MM.1S (cell line): ENCODE results near the gene TPD52L2.
"Not testable (repeated sequence)": the region's sequence is repeated elsewhere in the genome, so short reads cannot be mapped to it uniquely, and the experiment has no call there.

ENCODE experiments used
- DNase-seq: peaks from one replicate; pipeline ENCODE4 v3.0.0-alpha.2; 2015
- H2AFZ ChIP-seq: fragments of 300-600 bp; sonication (generic); 2 replicates; pipeline ENCODE4 v1.6.0; 2016; ENCODE audit warnings: antibody characterized with exemption, low read length
- H3F3A ChIP-seq: fragments of 300-600 bp; sonication (generic); 2 replicates; pipeline ENCODE4 v1.6.1; 2016; ENCODE audit warnings: mild to moderate bottlenecking, antibody characterized with exemption, low read length, moderate library complexity, mixed read lengths; ENCODE audit not compliant: insufficient read depth
- H3K27ac ChIP-seq: fragments of 300-600 bp; sonication (generic); 2 replicates; pipeline ENCODE4 v1.5.1; 2016; ENCODE audit warnings: mild to moderate bottlenecking, low read length
- H3K27me3 ChIP-seq: fragments of 300-600 bp; sonication (generic); replicated peaks from 2 replicates; pipeline ENCODE4 v1.6.0; 2016; ENCODE audit warnings: low read length; ENCODE audit not compliant: insufficient read depth
- H3K36me3 ChIP-seq: fragments of 300-600 bp; sonication (generic); replicated peaks from 2 replicates; pipeline ENCODE4 v1.6.1; 2016; ENCODE audit warnings: mild to moderate bottlenecking, low read length, mixed read lengths; ENCODE audit not compliant: insufficient read depth
- H3K4me1 ChIP-seq: fragments of 300-600 bp; sonication (generic); 2 replicates; pipeline ENCODE4 v1.6.1; 2016; ENCODE audit warnings: low read length, mixed read lengths
- H3K4me2 ChIP-seq: fragments of 300-600 bp; sonication (generic); 2 replicates; pipeline ENCODE4 v1.6.0; 2016; ENCODE audit warnings: low read depth, low read length
- H3K4me3 ChIP-seq: fragments of 300-600 bp; sonication (generic); 2 replicates; pipeline ENCODE4 v1.5.1; 2016; ENCODE audit warnings: low read length, mixed read lengths
- H3K79me2 ChIP-seq: fragments of 300-600 bp; sonication (generic); 2 replicates; pipeline ENCODE4 v1.6.1; 2016; ENCODE audit warnings: mixed run types, low read length, mixed read lengths
- H3K9ac ChIP-seq: fragments of 300-600 bp; sonication (generic); 2 replicates; pipeline ENCODE4 v1.6.1; 2016; ENCODE audit warnings: low read length, mixed read lengths
- H3K9me2 ChIP-seq: fragments of 300-600 bp; sonication (generic); replicated peaks from 2 replicates; pipeline ENCODE4 v1.6.1; 2016; ENCODE audit warnings: mild to moderate bottlenecking, low read length, mixed read lengths; ENCODE audit not compliant: insufficient read depth
- H3K9me3 ChIP-seq: fragments of 300-600 bp; sonication (generic); replicated peaks from 2 replicates; pipeline ENCODE4 v1.6.1; 2016; ENCODE audit warnings: mild to moderate bottlenecking, low read length, mixed read lengths; ENCODE audit not compliant: insufficient read depth
- H4K20me1 ChIP-seq: fragments of 300-600 bp; sonication (generic); 2 replicates; pipeline ENCODE4 v1.6.1; 2016; ENCODE audit warnings: mild to moderate bottlenecking, low read length, moderate library complexity, mixed read lengths; ENCODE audit not compliant: insufficient read depth
- CTCF ChIP-seq: fragments of 300-600 bp; sonication (generic); IDR thresholded peaks from 2 replicates; pipeline ENCODE4 v1.5.1; 2016; ENCODE audit warnings: antibody characterized with exemption, low read length, mixed read lengths
- EZH2 ChIP-seq: fragments of 300-600 bp; sonication (generic); optimal IDR thresholded peaks from 2 replicates; pipeline ENCODE3; 2017; ENCODE audit warnings: low read depth, mild to moderate bottlenecking, antibody characterized with exemption, low read length, mixed read lengths
- EZH2phosphoT487 ChIP-seq: fragments of 300-600 bp; sonication (generic); IDR thresholded peaks from 2 replicates; pipeline ENCODE4 v1.6.1; 2018; ENCODE audit warnings: antibody characterized with exemption, low read length

The TPD52L2 gene

DNA sequence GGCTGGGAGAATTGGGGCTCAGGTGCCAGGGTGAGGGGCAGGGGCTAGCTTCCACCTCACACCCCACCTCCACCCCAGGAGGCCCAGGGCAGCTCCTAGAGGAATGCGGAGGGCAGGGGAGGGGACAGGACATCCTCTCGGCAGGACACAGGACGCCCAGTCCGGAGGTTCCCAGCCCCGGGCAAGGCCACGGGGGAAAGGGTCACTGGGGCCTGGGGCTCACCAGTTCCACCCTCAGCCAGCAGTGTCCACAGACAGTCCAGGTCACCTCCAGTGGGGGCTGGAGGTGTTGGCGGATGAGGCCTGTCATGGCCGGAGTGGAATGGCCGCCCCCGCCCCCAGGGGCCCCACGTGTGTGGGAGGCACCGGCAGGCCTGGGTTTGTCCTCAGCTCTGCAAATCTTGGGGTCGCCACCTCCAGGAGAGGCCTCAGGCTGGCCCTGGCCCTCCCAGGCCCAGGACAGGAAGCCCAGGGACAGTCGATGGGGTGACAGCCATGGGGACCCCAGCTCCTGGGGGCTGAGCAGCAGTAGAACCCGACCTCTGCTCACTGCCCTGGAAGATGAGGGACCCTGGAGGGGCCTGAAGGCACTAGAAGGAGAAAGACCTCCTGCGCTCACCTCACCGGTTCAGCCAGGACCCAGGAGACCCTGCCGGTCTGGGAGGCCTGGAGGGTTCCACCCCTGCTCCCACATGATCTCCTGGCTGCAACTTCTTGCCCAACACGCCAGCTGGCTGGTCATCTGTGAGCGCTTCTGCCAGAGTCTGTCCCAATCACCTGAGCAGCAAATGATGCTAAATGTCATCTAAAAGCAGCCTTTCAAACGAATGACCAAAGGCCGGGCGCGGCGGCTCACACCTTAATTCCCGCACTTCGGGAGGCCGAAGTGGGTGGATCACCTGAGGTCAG, 16.8 kb upstream of the TPD52L2 start:
- H3K36me3 ChIP-seq, result no peaks in the 10 kb centered on the region
- no peak overlapping the region for H3K4me2 ChIP-seq
- H2AFZ ChIP-seq, result no peak overlapping the region
- H4K20me1 ChIP-seq, result no peaks in the 10 kb centered on the region
- no peaks in the 10 kb centered on the region for H3K9me3 ChIP-seq
- H3K4me3 ChIP-seq, result no peak overlapping the region
- 0 out of 2 replicates have a peak, but pooled peaks cover 5% of the 10 kb centered on the region for H3F3A ChIP-seq
- H3K79me2 ChIP-seq, result no peaks in the 10 kb centered on the region
- DNase-seq, result no peak
- no peak for TF ChIP-seq EZH2
- no peak for TF ChIP-seq EZH2phosphoT487
- TF ChIP-seq CTCF, result no peak
- H3K4me1 ChIP-seq, result peaks cover 11% of the 10 kb centered on the region
- no peak overlapping the region for H3K9ac ChIP-seq
- H3K27ac ChIP-seq, result no peak overlapping the region
- no peaks in the 10 kb centered on the region for H3K9me2 ChIP-seq
- H3K27me3 ChIP-seq, result peaks cover 57% of the 10 kb centered on the region

DNA sequence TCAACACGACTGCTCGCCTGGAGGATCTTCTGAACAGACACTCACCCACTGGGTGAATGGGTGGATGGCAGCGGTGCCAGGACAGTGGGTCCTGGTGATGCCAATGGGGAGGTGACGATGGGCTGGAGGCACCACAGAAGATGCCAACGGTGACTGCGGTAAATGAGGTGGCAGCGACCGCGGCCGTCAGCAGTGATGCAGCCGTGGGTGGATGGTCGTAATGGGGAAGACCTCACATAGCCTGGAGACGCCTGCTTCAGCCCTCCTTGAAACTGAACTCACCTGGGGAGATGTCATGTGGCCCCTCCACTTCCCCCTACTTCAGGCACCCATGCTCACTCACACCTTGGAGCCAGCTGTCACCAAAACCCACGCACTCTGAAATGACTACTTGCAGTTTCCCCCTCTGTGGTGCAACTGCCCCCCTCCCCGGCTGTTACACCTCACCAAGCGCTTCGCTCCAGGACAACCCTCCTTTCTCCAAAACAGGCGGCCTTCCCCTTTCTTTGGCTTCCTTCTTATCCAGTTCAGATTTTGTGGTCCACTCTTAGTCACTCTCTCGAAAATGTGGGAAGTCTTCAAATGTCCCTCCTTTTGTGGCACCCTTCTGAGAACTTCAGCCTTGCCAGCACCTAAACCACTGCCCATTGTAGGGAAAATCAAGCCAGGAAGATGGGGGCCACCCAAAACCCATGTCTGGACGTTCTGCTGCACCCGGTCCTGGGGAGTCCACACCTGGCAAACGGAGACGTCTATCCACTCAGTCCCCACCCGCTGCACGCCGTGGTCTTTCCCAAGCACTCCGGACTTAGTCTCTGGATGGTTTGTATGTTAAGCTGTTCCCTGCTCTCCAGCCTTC, 14.2 kb upstream of the TPD52L2 start:
- H3K4me2 ChIP-seq, result peak overlapping the region; percentile 4
- DNase-seq, result peak; percentile 52
- H3K9me3 ChIP-seq, result no peaks in the 10 kb centered on the region
- H3K36me3 ChIP-seq, result no peaks in the 10 kb centered on the region
- no peak for TF ChIP-seq EZH2
- TF ChIP-seq EZH2phosphoT487, result no peak
- TF ChIP-seq CTCF, result no peak
- H3F3A ChIP-seq, result 0 out of 2 replicates have a peak, but pooled peaks cover 5% of the 10 kb centered on the region
- H3K27me3 ChIP-seq, result peaks cover 35% of the 10 kb centered on the region
- no peaks in the 10 kb centered on the region for H3K9me2 ChIP-seq
- H3K4me3 ChIP-seq, result no peak overlapping the region
- H3K27ac ChIP-seq, result peak overlapping the region; percentile 25; the same call in 1 of the 2 replicates
- H3K4me1 ChIP-seq, result peaks cover 23% of the 10 kb centered on the region
- H2AFZ ChIP-seq, result no peak overlapping the region
- H3K9ac ChIP-seq, result no peak overlapping the region
- no peaks in the 10 kb centered on the region for H4K20me1 ChIP-seq
- no peaks in the 10 kb centered on the region for H3K79me2 ChIP-seq

DNA sequence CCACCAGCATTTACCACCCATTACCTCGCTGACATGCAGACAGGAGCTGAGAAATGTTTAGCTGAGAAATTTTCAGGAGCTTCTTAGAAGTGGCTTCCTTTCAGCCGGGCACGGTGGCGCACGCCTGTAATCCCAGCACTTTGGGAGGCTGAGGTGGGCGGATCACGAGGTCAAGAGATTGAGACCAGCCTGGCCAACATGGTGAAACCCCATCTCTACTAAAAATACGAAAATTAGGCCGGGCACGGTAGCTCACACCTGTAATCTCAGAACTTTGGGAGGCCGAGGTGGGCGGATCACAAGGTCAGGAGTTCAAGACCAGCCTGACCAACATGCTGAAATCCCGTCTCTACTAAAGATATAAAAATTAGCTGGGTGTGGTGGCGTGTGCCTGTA, 13.5 kb upstream of the TPD52L2 start:
- H3K4me3 ChIP-seq, H3K9me2 ChIP-seq, H3K9ac ChIP-seq, H3K79me2 ChIP-seq, H3K36me3 ChIP-seq, H4K20me1 ChIP-seq, H3K9me3 ChIP-seq, H3K4me2 ChIP-seq, H2AFZ ChIP-seq, DNase-seq, H3F3A ChIP-seq: not testable (repeated sequence)
- peaks cover 23% of the 10 kb centered on the region for H3K4me1 ChIP-seq
- peak overlapping the region; percentile 25; the same call in 1 of the 2 replicates for H3K27ac ChIP-seq
- H3K27me3 ChIP-seq, result peaks cover 29% of the 10 kb centered on the region

- peak overlapping the region; percentile 42; the same call in 1 of the 2 replicates for H2AFZ ChIP-seq
- not testable (repeated sequence) for H3K79me2 ChIP-seq, H4K20me1 ChIP-seq, H3K9me3 ChIP-seq, H3K4me3 ChIP-seq, H3K36me3 ChIP-seq, H3F3A ChIP-seq, H3K9me2 ChIP-seq, DNase-seq
- H3K4me2 ChIP-seq, result peak overlapping the region; percentile 29; the same call in 1 of the 2 replicates
- peaks cover 23% of the 10 kb centered on the region for H3K4me1 ChIP-seq
- peaks cover 17% of the 10 kb centered on the region for H3K27me3 ChIP-seq
- H3K9ac ChIP-seq, result peak overlapping the region; percentile 4; the same call in 1 of the 2 replicates
- H3K27ac ChIP-seq, result peak overlapping the region; percentile 18; the same call in 1 of the 2 replicates
These were observed 11.4 kb upstream of the TPD52L2 start for GRCh38 chr20:63853733-63854068.
